CD8-positive, alpha-beta memory T cell (primary cell): ENCODE measurements around the gene GINS2. TPM values are rescaled to one million over a fixed set of nuclear protein-coding genes. Genes with fewer than 3 reads are reported as not detected.
A peak's percentile ranks its signal among the peaks of the same experiment; 100 is the strongest.

Source experiments
- CTCF ChIA-PET: fragments of 350-600 bp; sonication (Branson Sonifier 250); formaldehyde crosslinking; loops from one replicate; lab custom pipeline; 2021; ENCODE audit warnings: antibody characterized with exemption; lab: Charles Lee
- POLR2A ChIA-PET: fragments of 350-600 bp; sonication (Branson Sonifier 250); formaldehyde crosslinking; loops from one replicate; lab custom pipeline; 2021; ENCODE audit warnings: antibody characterized with exemption; lab: Charles Lee
- DNase-seq, 5 donors: peaks; one replicate each; pipeline versions ENCODE4 v3.0.0 to v3.0.0-alpha.2; 2020 to 2022; ENCODE audit warnings: mixed read lengths in 1 of 5
- H3K27ac ChIP-seq: one replicate; pipeline ENCODE4 v1.7.0; 2013; ENCODE audit warnings: low read depth, mild to moderate bottlenecking, low read length, moderate library complexity
- H3K27me3 ChIP-seq: 2 replicates; pipeline ENCODE4 v1.7.0; 2013; ENCODE audit warnings: low read length, mild to moderate bottlenecking; ENCODE audit not compliant: insufficient read depth, poor library complexity, severe bottlenecking
- H3K36me3 ChIP-seq: 2 replicates; pipeline ENCODE4 v1.7.0; 2013; ENCODE audit warnings: mild to moderate bottlenecking, low read length, moderate library complexity; ENCODE audit not compliant: insufficient read depth
- H3K4me1 ChIP-seq: 2 replicates; pipeline ENCODE4 v1.7.0; 2013; ENCODE audit warnings: mild to moderate bottlenecking, low read length, moderate library complexity; ENCODE audit not compliant: insufficient read depth
- H3K4me3 ChIP-seq: 2 replicates; pipeline ENCODE4 v1.7.0; 2013; ENCODE audit warnings: mild to moderate bottlenecking, low read length
- H3K9me3 ChIP-seq: 2 replicates; pipeline ENCODE4 v1.7.0; 2013; ENCODE audit warnings: mild to moderate bottlenecking, low read length
- H3K27ac Mint-ChIP-seq, 8 donors: one replicate each; pipeline ENCODE4 v1.8.0; 2020 to 2021; ENCODE audit warnings: mixed read lengths in 8 of 8, mild to moderate bottlenecking in 6 of 8, inconsistent platforms in 3 of 8, moderate library complexity in 3 of 8
- H3K27me3 Mint-ChIP-seq, 2 donors: one replicate each; pipeline ENCODE4 v1.8.0; 2020 to 2021; ENCODE audit warnings: mixed read lengths in 2 of 2, mild to moderate bottlenecking in 1 of 2, moderate library complexity in 1 of 2
- H3K36me3 Mint-ChIP-seq, 3 donors: one replicate each; pipeline ENCODE4 v1.8.0; 2020 to 2021; ENCODE audit warnings: mixed read lengths in 3 of 3, inconsistent platforms in 1 of 3, mild to moderate bottlenecking in 1 of 3
- H3K4me1 Mint-ChIP-seq, 3 donors: one replicate each; pipeline ENCODE4 v1.8.0; 2020 to 2021; ENCODE audit warnings: mixed read lengths in 3 of 3, inconsistent platforms in 1 of 3, mild to moderate bottlenecking in 1 of 3
- H3K4me3 Mint-ChIP-seq, 7 donors: one replicate each; pipeline ENCODE4 v1.8.0; 2020 to 2021; ENCODE audit warnings: mixed read lengths in 7 of 7, mild to moderate bottlenecking in 6 of 7, moderate library complexity in 4 of 7, inconsistent platforms in 2 of 7
- H3K9me3 Mint-ChIP-seq, 5 donors: one replicate each; pipeline ENCODE4 v1.8.0; 2020 to 2022; ENCODE audit warnings: mixed read lengths in 5 of 5, mild to moderate bottlenecking in 3 of 5, moderate library complexity in 2 of 5, inconsistent platforms in 1 of 5
- polyA plus RNA-seq: library from polyadenylated mRNA; unstranded; fragments of 300-500 nt; fragmentation: Illumina TruSeq; gene quantifications from one replicate; pipeline ENCODE4 v1.2.3, GENCODE V29; 2021
- total RNA-seq, 2 experiments: library from RNA; stranded (reverse); gene quantifications; one replicate each; pipeline ENCODE4 v1.2.3, GENCODE V29; 2021

The GINS2 gene
- total and polyA plus RNA-seq, 3 experiments from 2014 or later, result 0.09 to 68.7 (median 68.6) TPM

- Histone ChIP-seq H3K9me3 (no peaks in the 10 kb centered on the region), H3K27me3 (no peaks in the 10 kb centered on the region), H3K4me1 (no peaks in the 10 kb centered on the region), H3K36me3 (no peaks in the 10 kb centered on the region), H3K4me3 (no peak overlapping the region), H3K27ac (no peak overlapping the region)
- no peaks in the 10 kb centered on the region for H3K9me3 Mint-ChIP-seq
- ChIA-PET CTCF (no interaction called here), POLR2A (no interaction called here)
- H3K4me1 Mint-ChIP-seq, result peaks cover 10 to 42% (median 25%) of the 10 kb centered on the region in 3 donors
- H3K4me3 Mint-ChIP-seq, result no peak overlapping the region
- H3K27ac Mint-ChIP-seq, result peak overlapping the region in 1 of 8 donors; percentile 43
- peaks cover 0 to 38% (median 0%) of the 10 kb centered on the region in 3 donors for H3K36me3 Mint-ChIP-seq
- DNase-seq, result no peak
- H3K27me3 Mint-ChIP-seq, result peaks cover 0 to 1% of the 10 kb centered on the region in 2 donors
Observed at GRCh38 chr16:85640254-85640558, 48.5 kb downstream of the GINS2 start.

- CTCF ChIA-PET, result no interaction called here
- H3K4me3 Mint-ChIP-seq, result no peak overlapping the region
Observed at GRCh38 chr16:85639529-85640253, 49.1 kb downstream of the GINS2 start.

GRCh38 chr16:85638695-85639409, 49.9 kb downstream of the GINS2 start:
- no peak overlapping the region for H3K4me3 ChIP-seq
- Mint-ChIP-seq H3K36me3 (peaks cover 0 to 41% (median 0%) of the 10 kb centered on the region in 3 donors), H3K9me3 (no peaks in the 10 kb centered on the region), H3K27ac (no peak overlapping the region), H3K4me1 (peaks cover 0 to 33% (median 16%) of the 10 kb centered on the region in 3 donors), H3K27me3 (peaks cover 0 to 1% of the 10 kb centered on the region in 2 donors), H3K4me3 (no peak overlapping the region)
- DNase-seq, result no peak
- no peaks in the 10 kb centered on the region for H3K27me3 ChIP-seq
- ChIA-PET POLR2A (no interaction called here), CTCF (no interaction called here)
- H3K36me3 ChIP-seq, result no peaks in the 10 kb centered on the region
- H3K4me1 ChIP-seq, result no peaks in the 10 kb centered on the region
- H3K27ac ChIP-seq, result no peak overlapping the region
- H3K9me3 ChIP-seq, result no peaks in the 10 kb centered on the region

More at GRCh38 chr16:85639529-85640253, 49.1 kb downstream of the GINS2 start:
- Mint-ChIP-seq H3K27me3 (peaks cover 0 to 1% of the 10 kb centered on the region in 2 donors), H3K36me3 (peaks cover 0 to 40% (median 0%) of the 10 kb centered on the region in 3 donors), H3K27ac (peak overlapping the region in 1 of 8 donors; percentile 75), H3K4me1 (peaks cover 5 to 41% (median 22%) of the 10 kb centered on the region in 3 donors), H3K9me3 (no peaks in the 10 kb centered on the region)
- Histone ChIP-seq H3K9me3 (no peaks in the 10 kb centered on the region), H3K4me1 (no peaks in the 10 kb centered on the region), H3K36me3 (no peaks in the 10 kb centered on the region), H3K27ac (no peak overlapping the region), H3K27me3 (no peaks in the 10 kb centered on the region), H3K4me3 (no peak overlapping the region)
- DNase-seq, result no peak
- POLR2A ChIA-PET, result no interaction called here

DNA sequence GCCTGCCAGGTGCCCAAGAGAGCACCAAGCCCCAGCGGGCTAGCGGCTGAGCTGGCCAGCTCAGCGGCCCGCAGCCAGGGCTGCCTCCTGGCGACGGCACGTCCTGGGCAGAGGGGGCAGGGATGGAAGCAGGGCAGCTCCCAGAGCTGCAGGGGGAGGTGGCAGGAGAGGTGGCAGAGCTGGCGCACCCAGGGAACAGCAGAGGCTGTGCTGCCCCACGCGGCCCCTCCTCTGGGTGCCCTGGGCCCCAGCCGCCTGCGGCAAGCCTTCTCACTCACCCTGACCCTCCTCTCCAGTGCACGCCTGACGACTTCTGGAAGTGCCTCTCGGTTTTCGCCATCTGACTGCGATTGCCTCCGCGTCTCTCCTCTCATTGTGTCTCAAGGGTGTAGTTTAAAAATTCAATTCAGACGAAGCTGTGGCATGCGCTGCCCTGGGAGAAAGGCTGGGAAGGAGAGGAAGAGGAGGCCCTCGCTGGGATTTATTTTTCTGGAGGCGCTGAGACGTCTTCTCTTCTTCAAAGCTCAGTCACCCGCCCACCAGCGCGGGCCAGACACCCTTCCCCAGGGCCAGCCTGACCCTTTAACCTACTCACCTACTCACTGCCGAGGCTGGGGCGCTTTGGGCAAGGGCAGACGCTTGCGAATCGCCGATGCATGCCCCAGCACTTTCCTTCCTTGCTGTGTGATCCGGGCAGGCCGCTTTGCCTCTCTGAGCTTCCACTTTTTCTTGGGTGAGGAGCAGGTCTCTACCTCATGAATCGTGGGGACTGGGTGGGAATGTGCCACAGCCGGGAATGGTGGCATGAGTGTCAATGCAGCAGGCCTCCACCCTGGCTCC, 50.7 kb downstream of the GINS2 start:
- POLR2A ChIA-PET, result no interaction called here
- Mint-ChIP-seq H3K4me3 (no peak overlapping the region), H3K36me3 (peaks cover 0 to 42% (median 0%) of the 10 kb centered on the region in 3 donors), H3K27me3 (peaks cover 0 to 1% of the 10 kb centered on the region in 2 donors), H3K4me1 (peaks cover 0 to 30% (median 15%) of the 10 kb centered on the region in 3 donors), H3K27ac (peak overlapping the region in 1 of 8 donors; percentile 38), H3K9me3 (no peaks in the 10 kb centered on the region)
- Histone ChIP-seq H3K4me3 (no peak overlapping the region), H3K36me3 (no peaks in the 10 kb centered on the region), H3K4me1 (no peaks in the 10 kb centered on the region), H3K9me3 (no peaks in the 10 kb centered on the region), H3K27ac (no peak overlapping the region), H3K27me3 (no peaks in the 10 kb centered on the region)
- CTCF ChIA-PET, result no interaction called here
- DNase-seq, result no peak

DNA sequence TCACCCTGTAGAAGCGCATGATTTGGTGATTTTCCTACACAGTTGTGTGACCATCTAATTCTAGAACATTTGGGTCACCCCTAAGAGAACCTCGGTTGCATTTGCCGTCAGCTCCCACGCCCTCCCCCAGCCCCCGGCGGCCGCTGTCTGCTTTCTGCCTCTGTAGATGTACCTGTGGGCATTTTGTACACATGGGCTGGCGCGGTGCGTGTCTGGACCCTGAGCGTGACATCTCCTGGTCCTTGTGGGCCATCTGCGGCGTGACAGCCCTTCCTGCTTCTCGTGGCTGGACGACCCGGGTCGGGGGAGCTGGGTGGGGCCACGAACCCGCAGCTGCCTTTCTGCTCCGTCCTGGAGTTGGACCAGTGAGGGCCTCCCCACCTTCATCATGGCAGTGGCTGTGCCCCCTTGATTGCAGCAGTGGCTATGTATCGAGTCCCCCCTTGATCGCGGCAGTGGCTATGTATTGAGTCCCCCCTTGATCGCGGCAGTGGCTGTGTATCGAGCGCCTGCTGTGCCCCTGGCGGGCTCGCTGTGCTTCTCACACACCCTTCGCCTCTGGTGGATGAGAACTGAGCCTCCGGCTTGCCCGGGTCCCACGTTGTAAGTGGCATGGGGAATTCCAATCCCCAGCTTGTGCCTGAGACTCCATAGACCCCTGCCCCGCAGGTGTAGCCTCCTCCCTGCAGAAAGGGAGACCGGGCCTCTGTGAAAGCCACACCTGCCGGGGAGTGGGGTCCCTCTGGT, 51.5 kb downstream of the GINS2 start:
- Mint-ChIP-seq H3K4me1 (peaks cover 0 to 31% (median 15%) of the 10 kb centered on the region in 3 donors), H3K27ac (peak overlapping the region in 1 of 8 donors; percentile 50), H3K27me3 (peaks cover 0 to 1% of the 10 kb centered on the region in 2 donors), H3K9me3 (no peaks in the 10 kb centered on the region), H3K4me3 (no peak overlapping the region), H3K36me3 (peaks cover 0 to 41% (median 0%) of the 10 kb centered on the region in 3 donors)
- no peaks in the 10 kb centered on the region for H3K36me3 ChIP-seq
- H3K27me3 ChIP-seq, result no peaks in the 10 kb centered on the region
- POLR2A ChIA-PET, result no interaction called here
- H3K4me3 ChIP-seq, result no peak overlapping the region
- H3K9me3 ChIP-seq, result no peaks in the 10 kb centered on the region
- DNase-seq, result no peak
- H3K27ac ChIP-seq, result no peak overlapping the region
- CTCF ChIA-PET, result interaction anchor here (1.0 kb wide), 2 partner anchors 20 to 216 kb away, joined by 3 to 4 read pairs; no protein-coding TSS in a partner anchor
- no peaks in the 10 kb centered on the region for H3K4me1 ChIP-seq

GRCh38 chr16:85636234-85636812, 52.4 kb downstream of the GINS2 start:
- Mint-ChIP-seq H3K27ac (no peak overlapping the region), H3K4me3 (no peak overlapping the region), H3K9me3 (no peaks in the 10 kb centered on the region), H3K36me3 (peaks cover 0 to 42% (median 0%) of the 10 kb centered on the region in 3 donors), H3K27me3 (no peaks in the 10 kb centered on the region), H3K4me1 (peaks cover 0 to 28% (median 16%) of the 10 kb centered on the region in 3 donors)
- Histone ChIP-seq H3K27me3 (no peaks in the 10 kb centered on the region), H3K27ac (no peak overlapping the region), H3K4me3 (no peak overlapping the region), H3K9me3 (no peaks in the 10 kb centered on the region), H3K4me1 (no peaks in the 10 kb centered on the region), H3K36me3 (no peaks in the 10 kb centered on the region)
- no peak for DNase-seq
- CTCF ChIA-PET, result interaction anchor here (1.0 kb wide), 2 partner anchors 20 to 215 kb away, joined by 3 to 4 read pairs; no protein-coding TSS in a partner anchor
- POLR2A ChIA-PET, result no interaction called here

- H3K36me3 Mint-ChIP-seq, result peaks cover 0 to 38% (median 0%) of the 10 kb centered on the region in 3 donors
- H3K27ac Mint-ChIP-seq, result no peak overlapping the region
- peaks cover 4 to 32% (median 16%) of the 10 kb centered on the region in 3 donors for H3K4me1 Mint-ChIP-seq
- Histone ChIP-seq H3K4me1 (no peaks in the 10 kb centered on the region), H3K9me3 (no peaks in the 10 kb centered on the region), H3K4me3 (no peak overlapping the region), H3K27me3 (no peaks in the 10 kb centered on the region), H3K36me3 (no peaks in the 10 kb centered on the region), H3K27ac (no peak overlapping the region)
- H3K4me3 Mint-ChIP-seq, result no peak overlapping the region
- DNase-seq, result no peak
- H3K27me3 Mint-ChIP-seq, result no peaks in the 10 kb centered on the region
- ChIA-PET POLR2A (no interaction called here), CTCF (no interaction called here)
- no peaks in the 10 kb centered on the region for H3K9me3 Mint-ChIP-seq
Observed at GRCh38 chr16:85635545-85636140, 53.1 kb downstream of the GINS2 start.
